ENCODE results near the gene PLEKHA3. TPM values are rescaled to one million over a fixed set of nuclear protein-coding genes. Genes with fewer than 3 reads are reported as not detected.

PLEKHA3 gene
- total and polyA plus RNA-seq, 7 donors: 1.8 to 22.5 (median 13.0) TPM

DNA sequence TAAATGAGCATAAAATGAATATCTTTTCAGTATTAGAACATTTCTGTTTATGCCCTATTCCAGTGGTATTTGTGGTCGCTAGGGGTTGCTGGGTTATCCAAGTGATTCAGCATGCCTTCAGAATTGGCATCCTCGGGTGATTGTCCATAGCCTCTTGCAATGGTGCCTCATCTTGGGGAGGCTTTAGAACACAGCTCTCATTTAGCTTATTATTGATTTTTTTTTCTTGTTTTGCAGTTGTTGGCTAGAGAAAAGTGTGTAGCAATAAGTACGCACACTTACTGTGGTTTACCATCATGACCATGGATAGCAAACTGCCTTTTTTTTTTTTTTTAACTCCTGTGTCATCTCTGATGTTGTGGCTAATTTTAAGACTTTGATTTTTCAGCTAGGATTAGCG is 33.6 kb downstream of the PLEKHA3 start:
- no peak for DNase-seq
- no peak for TF ChIP-seq POLR2A (IDR thresholded peaks at IDR 0.05)
- no peaks in the 10 kb centered on the region for H3K9me3 ChIP-seq
- no peaks in the 10 kb centered on the region for H3K27me3 ChIP-seq
- no peak overlapping the region for H3K27ac ChIP-seq
- intact Hi-C loops (cut with DNase I): no loop called here
- no peak overlapping the region for H3K4me3 ChIP-seq
- 95 to 98% methylated on average over 4 of the region's 4 CpGs for WGBS, 2 donors
- H3K4me1 ChIP-seq: no peaks in the 10 kb centered on the region
- peaks cover 0 to 56% (median 10%) of the 10 kb centered on the region in 4 donors for H3K36me3 ChIP-seq

DNA sequence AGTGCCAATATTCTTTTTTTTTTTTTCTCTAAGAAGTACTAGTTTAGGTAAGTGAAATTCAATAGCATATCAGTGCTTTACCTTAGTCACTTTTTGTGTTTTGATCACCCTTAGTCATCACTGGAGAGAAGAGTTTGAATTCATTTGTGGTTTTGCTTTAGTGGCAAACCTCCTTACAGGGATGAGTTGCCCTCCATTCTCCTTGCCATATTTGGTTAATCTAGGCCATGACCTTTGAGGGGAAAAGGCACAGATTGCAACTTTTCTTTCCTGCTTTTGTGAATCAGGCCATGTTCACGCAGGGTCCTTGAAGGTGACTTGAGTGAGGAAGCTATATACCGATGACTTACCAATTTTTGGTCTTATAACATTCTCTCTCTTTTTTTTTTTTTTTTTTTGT is 34.4 kb downstream of the PLEKHA3 start:
- Histone ChIP-seq H3K27me3 (no peaks in the 10 kb centered on the region), H3K9me3 (no peaks in the 10 kb centered on the region), H3K27ac (no peak overlapping the region), H3K36me3 (peaks cover 0 to 59% (median 10%) of the 10 kb centered on the region in 4 donors), H3K4me3 (no peak overlapping the region), H3K4me1 (no peaks in the 10 kb centered on the region)
- intact Hi-C loops (cut with DNase I): no loop called here
- DNase-seq: no peak
- WGBS, 2 donors: 86 to 88% methylated on average over 2 of the region's 2 CpGs
- no peak for TF ChIP-seq POLR2AphosphoS5 (IDR thresholded peaks at IDR 0.05)
- TF ChIP-seq EP300 (IDR thresholded peaks at IDR 0.05): no peak
- TF ChIP-seq, protein P1, sequence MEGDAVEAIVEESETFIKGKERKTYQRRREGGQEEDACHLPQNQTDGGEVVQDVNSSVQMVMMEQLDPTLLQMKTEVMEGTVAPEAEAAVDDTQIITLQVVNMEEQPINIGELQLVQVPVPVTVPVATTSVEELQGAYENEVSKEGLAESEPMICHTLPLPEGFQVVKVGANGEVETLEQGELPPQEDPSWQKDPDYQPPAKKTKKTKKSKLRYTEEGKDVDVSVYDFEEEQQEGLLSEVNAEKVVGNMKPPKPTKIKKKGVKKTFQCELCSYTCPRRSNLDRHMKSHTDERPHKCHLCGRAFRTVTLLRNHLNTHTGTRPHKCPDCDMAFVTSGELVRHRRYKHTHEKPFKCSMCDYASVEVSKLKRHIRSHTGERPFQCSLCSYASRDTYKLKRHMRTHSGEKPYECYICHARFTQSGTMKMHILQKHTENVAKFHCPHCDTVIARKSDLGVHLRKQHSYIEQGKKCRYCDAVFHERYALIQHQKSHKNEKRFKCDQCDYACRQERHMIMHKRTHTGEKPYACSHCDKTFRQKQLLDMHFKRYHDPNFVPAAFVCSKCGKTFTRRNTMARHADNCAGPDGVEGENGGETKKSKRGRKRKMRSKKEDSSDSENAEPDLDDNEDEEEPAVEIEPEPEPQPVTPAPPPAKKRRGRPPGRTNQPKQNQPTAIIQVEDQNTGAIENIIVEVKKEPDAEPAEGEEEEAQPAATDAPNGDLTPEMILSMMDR (IDR thresholded peaks at IDR 0.05): no peak
- TF ChIP-seq POLR2A (IDR thresholded peaks at IDR 0.05): no peak

DNA sequence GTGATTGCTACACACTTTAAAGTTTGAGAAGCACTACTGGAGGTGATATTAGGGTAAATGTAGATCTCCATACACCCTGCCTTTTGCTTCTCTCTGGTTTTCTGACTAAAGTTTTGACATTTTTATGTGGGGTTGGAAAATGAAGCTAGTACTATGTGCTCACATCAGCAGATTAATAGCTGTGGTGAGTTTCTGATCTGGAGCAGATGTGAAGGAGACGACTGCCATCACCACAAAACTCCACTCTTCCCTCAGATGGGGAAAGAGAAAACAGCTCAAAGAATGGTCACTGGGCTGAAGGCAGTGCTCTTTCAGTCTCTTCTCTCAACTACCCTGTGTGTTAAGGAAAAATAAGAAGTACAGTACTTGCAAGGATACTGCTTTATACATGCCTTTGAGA is 37.2 kb downstream of the PLEKHA3 start:
- intact Hi-C loops (cut with DNase I): no loop called here
- H3K27me3 ChIP-seq: no peaks in the 10 kb centered on the region
- TF ChIP-seq POLR2AphosphoS5 (IDR thresholded peaks at IDR 0.05): no peak
- TF ChIP-seq POLR2A (IDR thresholded peaks at IDR 0.05): no peak
- TF ChIP-seq EP300 (IDR thresholded peaks at IDR 0.05): no peak
- TF ChIP-seq, protein P1 (IDR thresholded peaks at IDR 0.05): no peak
- no peak overlapping the region for H3K4me3 ChIP-seq
- DNase-seq: no peak
- no peaks in the 10 kb centered on the region for H3K4me1 ChIP-seq
- H3K36me3 ChIP-seq: peaks cover 0 to 35% (median 10%) of the 10 kb centered on the region in 4 donors
- H3K9me3 ChIP-seq: no peaks in the 10 kb centered on the region
- 74 to 83% methylated on average over 1 of the region's 1 CpG for WGBS, 2 donors
- no peak overlapping the region for H3K27ac ChIP-seq

DNA sequence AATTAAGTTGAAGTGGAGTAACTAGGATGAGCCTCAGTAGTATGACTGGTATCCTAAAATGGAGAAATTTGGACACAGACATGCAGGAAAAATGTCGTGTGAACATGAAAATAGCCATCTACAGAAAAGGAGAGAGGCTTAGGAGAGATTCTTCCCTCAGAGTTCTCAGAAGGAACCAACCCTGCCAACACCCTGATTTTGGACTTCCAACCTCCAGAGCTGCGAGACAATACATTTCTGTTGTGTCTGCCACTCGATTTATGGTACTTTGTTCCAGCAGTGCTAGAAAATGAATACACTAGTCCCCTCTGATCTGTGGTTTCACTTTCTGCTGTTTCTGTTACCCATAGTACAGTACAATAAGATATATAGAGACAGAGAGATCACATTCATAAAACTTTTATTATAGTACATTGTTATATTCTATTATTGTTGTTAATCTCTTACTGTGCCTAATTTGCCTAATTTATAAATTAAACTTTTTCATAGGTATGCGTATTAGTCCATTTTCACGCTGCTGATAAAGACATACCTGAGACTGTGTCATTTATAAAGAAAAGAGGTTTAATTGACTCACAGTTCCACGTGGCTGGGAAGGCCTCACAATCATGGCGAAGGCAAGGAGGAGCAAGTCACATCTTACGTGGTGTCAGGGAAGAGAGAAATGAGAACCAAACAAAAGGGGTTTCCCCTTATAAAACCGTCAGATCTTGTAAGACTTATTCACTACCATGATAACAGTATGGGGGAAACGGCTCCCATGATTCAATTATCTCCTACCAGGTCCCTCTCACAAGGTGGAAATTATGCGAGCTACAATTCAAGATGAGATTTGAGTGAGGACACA is 41.3 kb downstream of the PLEKHA3 start:
- 85 to 86% methylated on average over 11 of the region's 11 CpGs for WGBS, 2 donors
- DNase-seq: no peak
- Histone ChIP-seq H3K4me3 (no peak overlapping the region), H3K4me1 (peaks cover 0 to 12% (median 3%) of the 10 kb centered on the region in 4 donors), H3K36me3 (peaks cover 0 to 24% (median 10%) of the 10 kb centered on the region in 4 donors), H3K9me3 (no peaks in the 10 kb centered on the region), H3K27me3 (no peaks in the 10 kb centered on the region), H3K27ac (no peak overlapping the region)
- intact Hi-C loops (cut with DNase I): loop anchor here (2.0 kb wide), 2 partner anchors 41 to 71 kb away; partner anchors contain the start of genes PJVK, PLEKHA3 and PRKRA
- TF ChIP-seq POLR2A (IDR thresholded peaks at IDR 0.05) (no peak), EP300 (IDR thresholded peaks at IDR 0.05) (no peak), POLR2AphosphoS5 (IDR thresholded peaks at IDR 0.05) (no peak)
- TF ChIP-seq, protein P1 (IDR thresholded peaks at IDR 0.05): no peak

DNA sequence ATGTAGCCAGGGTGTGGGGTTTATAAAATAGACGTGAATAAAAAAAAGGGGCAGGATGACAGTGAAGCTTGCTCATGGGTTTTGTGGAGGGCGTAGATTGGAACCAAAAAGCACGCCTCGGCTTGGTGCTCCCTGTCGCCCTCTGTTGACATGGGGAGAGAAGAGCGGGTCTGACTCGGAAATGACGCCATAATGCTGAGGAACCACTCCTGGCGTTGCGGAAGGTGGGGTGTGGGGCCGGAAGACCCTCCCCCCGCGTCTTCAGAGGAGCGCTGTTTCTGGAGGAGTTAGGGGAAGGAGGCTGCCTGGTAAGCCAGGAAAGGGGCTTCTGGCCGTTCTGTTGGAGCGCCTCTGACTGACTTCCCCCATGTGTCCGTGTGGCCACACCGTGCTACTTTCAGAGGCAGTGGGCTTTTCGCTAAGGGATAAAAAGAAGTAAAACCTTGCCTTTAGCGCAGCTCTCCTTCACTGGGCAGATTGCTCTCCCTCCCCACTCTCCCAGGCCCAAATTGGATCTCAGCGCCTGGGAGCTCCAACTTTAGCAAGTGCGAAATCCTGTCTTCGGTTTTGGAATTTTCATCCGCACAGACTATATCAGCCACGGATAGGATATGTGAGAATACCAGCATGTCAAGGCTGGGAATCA is 42.8 kb downstream of the PLEKHA3 start:
- TF ChIP-seq, protein P1 (IDR thresholded peaks at IDR 0.05): peak; percentile 44 to 73 (median 49)
- TF ChIP-seq POLR2AphosphoS5 (IDR thresholded peaks at IDR 0.05): peak; percentile 64 to 82 (median 75)
- TF ChIP-seq EP300 (IDR thresholded peaks at IDR 0.05): no peak
- peak in 1 of 2 donors; percentile 14 for TF ChIP-seq POLR2A (IDR thresholded peaks at IDR 0.05)
- 10 to 27% methylated on average over 25 of the region's 25 CpGs for WGBS, 2 donors
- Histone ChIP-seq H3K4me3 (peak overlapping the region; percentile 42 to 61 (median 57)), H3K27me3 (no peaks in the 10 kb centered on the region), H3K4me1 (peaks cover 0 to 12% (median 3%) of the 10 kb centered on the region in 4 donors), H3K27ac (peak overlapping the region; percentile 71 to 80 (median 76)), H3K36me3 (peaks cover 0 to 15% (median 3%) of the 10 kb centered on the region in 4 donors), H3K9me3 (no peaks in the 10 kb centered on the region)
- DNase-seq: peak; percentile 91
- intact Hi-C loops (cut with DNase I): loop anchor here (2.0 kb wide), 2 partner anchors 42 to 72 kb away; partner anchors contain the start of genes PJVK, PLEKHA3 and PRKRA
